Tibial nerve (tissue), 4 donors: Measurements from ENCODE around the gene RIN3. TPM values are rescaled to one million over a fixed set of nuclear protein-coding genes. Genes with fewer than 3 reads are reported as not detected.
A peak's percentile ranks its signal among the peaks of the same experiment; 100 is the strongest.

Source experiments
- DNase-seq, 2 donors: peaks; one replicate each; pipeline ENCODE4 v3.0.0-alpha.2; 2019; ENCODE audit warnings: low spot score in 2 of 2
- H3K27ac ChIP-seq, 4 donors: fragments of 200-600 bp; sonication (generic) in 3 of 4; one replicate each; pipeline ENCODE4 v1.5.1; 2017 to 2019; ENCODE audit warnings: mild to moderate bottlenecking in 1 of 4
- H3K27me3 ChIP-seq, 2 donors: fragments of 200-600 bp; sonication (generic) in 1 of 2; one replicate each; pipeline versions ENCODE4 v1.5.1 to v1.6.0; 2017 to 2019
- H3K36me3 ChIP-seq, 3 donors: fragments of 200-600 bp; sonication (generic); one replicate each; pipeline ENCODE4 v1.5.1; 2018 to 2019
- H3K4me1 ChIP-seq, 4 donors: fragments of 200-600 bp; sonication (generic) in 3 of 4; one replicate each; pipeline ENCODE4 v1.5.1; 2017 to 2019
- H3K4me3 ChIP-seq, 4 donors: fragments of 200-600 bp; sonication (generic) in 3 of 4; one replicate each; pipeline ENCODE4 v1.5.1; 2017 to 2019; ENCODE audit warnings: mild to moderate bottlenecking in 1 of 4, moderate library complexity in 1 of 4
- H3K9me3 ChIP-seq, 4 donors: fragments of 200-600 bp; sonication (generic) in 3 of 4; one replicate each; pipeline ENCODE4 v1.5.1; 2017 to 2019
- EP300 ChIP-seq, 2 donors: sonication (generic); formaldehyde crosslinking; IDR thresholded peaks; one replicate each; pipeline ENCODE4 v1.6.1; 2017; ENCODE audit warnings: antibody characterized with exemption in 2 of 2, mild to moderate bottlenecking in 1 of 2
- POLR2A ChIP-seq, 2 donors: fragments of 450-650 bp; IDR thresholded peaks; one replicate each; pipeline ENCODE4 v1.6.1; 2017; ENCODE audit warnings: antibody characterized with exemption in 2 of 2, mild to moderate bottlenecking in 2 of 2, moderate library complexity in 2 of 2
- WGBS, 2 donors: methylation state at CpG; one replicate each; pipeline ENCODE4 v1.1.5; 2018; 5-methylcytosine and 5-hydroxymethylcytosine counted together
- total RNA-seq, 4 donors: library from RNA; depleted of rRNA; stranded (reverse); fragments of >200 nt; gene quantifications; one replicate each; pipeline ENCODE4 v1.1.0, GENCODE V29; 2016
- TF ChIP-seq, protein P1 (sequence below), 5 experiments: fragments of 200-600 bp in 3 of 5; fragments of 450-650 bp in 2 of 5; sonication (generic) in 3 of 5; IDR thresholded peaks; one replicate each; pipeline ENCODE4 v1.5.1; 2016 to 2019; ENCODE audit warnings: antibody characterized with exemption in 5 of 5, mild to moderate bottlenecking in 3 of 5, moderate library complexity in 2 of 5

Gene RIN3
- total RNA-seq, 4 donors from 2014 or later = 14.2 to 34.2 (median 15.5) TPM

DNA sequence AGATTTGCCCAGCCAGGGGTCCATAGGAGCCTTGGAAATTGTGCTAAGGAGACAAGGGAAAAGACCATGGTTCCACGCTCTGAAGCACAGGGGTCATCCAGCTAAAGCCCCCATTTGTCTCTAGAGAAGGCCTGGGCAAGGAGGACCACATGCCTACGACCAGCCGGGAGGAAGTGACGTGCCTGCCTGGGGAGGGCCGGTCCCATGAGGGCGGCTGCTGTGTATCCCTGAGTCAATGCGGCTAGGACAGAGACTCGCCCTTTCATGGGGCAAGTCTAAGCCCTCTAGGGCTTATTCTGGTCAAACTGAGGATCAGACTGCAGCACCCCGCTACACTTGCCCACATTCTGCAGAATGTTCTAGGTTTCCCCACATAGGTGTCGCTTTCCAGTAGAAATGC is 20.6 kb upstream of the RIN3 start:
- Histone ChIP-seq H3K4me1 (peaks cover 0 to 9% (median 0%) of the 10 kb centered on the region in 4 donors), H3K27ac (no peak overlapping the region), H3K9me3 (no peaks in the 10 kb centered on the region), H3K36me3 (peaks cover 0 to 19% (median 0%) of the 10 kb centered on the region in 3 donors), H3K4me3 (no peak overlapping the region), H3K27me3 (no peaks in the 10 kb centered on the region)
- TF ChIP-seq EP300 (IDR thresholded peaks at IDR 0.05) (no peak), POLR2A (IDR thresholded peaks at IDR 0.05) (no peak)
- TF ChIP-seq, protein P1, sequence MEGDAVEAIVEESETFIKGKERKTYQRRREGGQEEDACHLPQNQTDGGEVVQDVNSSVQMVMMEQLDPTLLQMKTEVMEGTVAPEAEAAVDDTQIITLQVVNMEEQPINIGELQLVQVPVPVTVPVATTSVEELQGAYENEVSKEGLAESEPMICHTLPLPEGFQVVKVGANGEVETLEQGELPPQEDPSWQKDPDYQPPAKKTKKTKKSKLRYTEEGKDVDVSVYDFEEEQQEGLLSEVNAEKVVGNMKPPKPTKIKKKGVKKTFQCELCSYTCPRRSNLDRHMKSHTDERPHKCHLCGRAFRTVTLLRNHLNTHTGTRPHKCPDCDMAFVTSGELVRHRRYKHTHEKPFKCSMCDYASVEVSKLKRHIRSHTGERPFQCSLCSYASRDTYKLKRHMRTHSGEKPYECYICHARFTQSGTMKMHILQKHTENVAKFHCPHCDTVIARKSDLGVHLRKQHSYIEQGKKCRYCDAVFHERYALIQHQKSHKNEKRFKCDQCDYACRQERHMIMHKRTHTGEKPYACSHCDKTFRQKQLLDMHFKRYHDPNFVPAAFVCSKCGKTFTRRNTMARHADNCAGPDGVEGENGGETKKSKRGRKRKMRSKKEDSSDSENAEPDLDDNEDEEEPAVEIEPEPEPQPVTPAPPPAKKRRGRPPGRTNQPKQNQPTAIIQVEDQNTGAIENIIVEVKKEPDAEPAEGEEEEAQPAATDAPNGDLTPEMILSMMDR (IDR thresholded peaks at IDR 0.05) = no peak
- DNase-seq = no peak
- WGBS, 2 donors = 90 to 93% methylated on average over 9 to 10 of the region's 10 CpGs

DNA sequence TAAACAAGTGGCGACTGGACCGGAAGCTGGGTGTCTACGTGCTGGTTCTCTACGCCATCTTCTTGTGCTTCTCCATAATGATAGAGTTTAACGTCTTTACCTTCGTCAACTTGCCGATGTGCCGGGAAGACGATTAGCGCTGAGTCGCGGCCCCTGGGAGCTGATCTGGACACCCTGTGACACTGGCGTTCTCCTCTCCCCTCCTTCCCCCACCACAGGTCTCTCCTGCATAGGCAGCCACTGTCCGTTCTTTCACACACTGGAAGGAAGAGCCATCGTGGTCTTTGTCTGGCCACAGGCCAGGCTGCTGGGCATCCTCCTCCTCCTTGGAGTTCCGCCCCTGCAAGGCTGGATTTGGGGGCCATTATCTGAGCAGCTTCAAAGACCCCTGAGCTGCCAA is 20.1 kb upstream of the RIN3 start:
- no peak overlapping the region for H3K27ac ChIP-seq
- H3K4me3 ChIP-seq = no peak overlapping the region
- H3K9me3 ChIP-seq = no peaks in the 10 kb centered on the region
- TF ChIP-seq POLR2A (IDR thresholded peaks at IDR 0.05) (no peak), EP300 (IDR thresholded peaks at IDR 0.05) (no peak)
- TF ChIP-seq, protein P1 (IDR thresholded peaks at IDR 0.05) = no peak
- 87 to 93% methylated on average over 16 of the region's 16 CpGs for WGBS, 2 donors
- H3K36me3 ChIP-seq = peaks cover 0 to 19% (median 0%) of the 10 kb centered on the region in 3 donors
- no peaks in the 10 kb centered on the region for H3K27me3 ChIP-seq
- H3K4me1 ChIP-seq = peaks cover 0 to 9% (median 0%) of the 10 kb centered on the region in 4 donors
- no peak for DNase-seq

DNA sequence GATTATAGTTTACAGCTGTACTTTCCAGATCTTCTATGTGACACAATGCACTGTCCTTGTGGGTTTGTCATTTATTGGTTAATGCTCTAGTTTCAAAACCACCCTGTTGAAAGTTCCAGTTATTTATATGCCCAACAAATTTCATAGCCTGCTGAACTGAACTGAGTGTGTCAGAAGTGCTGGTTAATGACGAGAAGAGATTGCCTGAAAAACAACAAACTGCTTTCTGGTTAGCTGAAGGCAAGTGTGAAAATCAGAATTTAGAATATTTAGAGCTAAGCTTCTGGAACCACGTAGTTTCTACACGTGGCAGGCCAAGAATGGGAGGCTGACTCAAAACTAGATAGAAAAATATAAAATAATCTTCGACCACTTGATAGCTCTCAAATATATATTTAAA is 19.1 kb upstream of the RIN3 start:
- Histone ChIP-seq H3K4me3 (no peak overlapping the region), H3K27me3 (no peaks in the 10 kb centered on the region), H3K4me1 (peaks cover 0 to 5% (median 0%) of the 10 kb centered on the region in 4 donors), H3K36me3 (peaks cover 0 to 19% (median 0%) of the 10 kb centered on the region in 3 donors), H3K9me3 (no peaks in the 10 kb centered on the region), H3K27ac (no peak overlapping the region)
- no peak for DNase-seq
- TF ChIP-seq EP300 (IDR thresholded peaks at IDR 0.05) (no peak), POLR2A (IDR thresholded peaks at IDR 0.05) (no peak)
- TF ChIP-seq, protein P1 (IDR thresholded peaks at IDR 0.05) = no peak
- WGBS, 2 donors = 80 to 81% methylated on average over 4 of the region's 4 CpGs

DNA sequence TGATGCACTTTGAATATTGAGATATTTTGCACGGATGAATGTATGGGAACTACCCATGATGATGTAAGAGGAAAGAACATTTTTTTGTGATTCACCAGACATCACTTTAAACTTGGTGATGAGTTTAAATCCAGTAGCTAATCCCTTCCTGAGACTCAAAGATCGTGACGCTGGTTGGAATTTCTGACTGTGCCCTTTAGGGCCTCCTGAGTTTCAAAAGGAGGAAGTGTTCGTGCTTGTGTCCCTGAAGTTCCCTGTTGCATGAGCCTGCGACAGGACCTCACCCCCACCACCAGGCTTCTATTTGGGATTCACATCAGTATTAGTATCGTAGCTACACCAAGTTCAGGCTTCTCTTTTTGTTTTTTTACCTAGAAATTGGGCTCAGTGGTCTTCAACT is 18.6 kb upstream of the RIN3 start:
- Histone ChIP-seq H3K27me3 (no peaks in the 10 kb centered on the region), H3K27ac (no peak overlapping the region), H3K36me3 (peaks cover 0 to 19% (median 0%) of the 10 kb centered on the region in 3 donors), H3K4me3 (no peak overlapping the region), H3K9me3 (no peaks in the 10 kb centered on the region), H3K4me1 (peaks cover 0 to 6% (median 0%) of the 10 kb centered on the region in 4 donors)
- 63 to 76% methylated on average over 6 of the region's 6 CpGs for WGBS, 2 donors
- no peak for DNase-seq
- TF ChIP-seq POLR2A (IDR thresholded peaks at IDR 0.05) (no peak), EP300 (IDR thresholded peaks at IDR 0.05) (peak; percentile 41 to 46)
- TF ChIP-seq, protein P1 (IDR thresholded peaks at IDR 0.05) = peak in 1 of 5 experiments; percentile 14

DNA sequence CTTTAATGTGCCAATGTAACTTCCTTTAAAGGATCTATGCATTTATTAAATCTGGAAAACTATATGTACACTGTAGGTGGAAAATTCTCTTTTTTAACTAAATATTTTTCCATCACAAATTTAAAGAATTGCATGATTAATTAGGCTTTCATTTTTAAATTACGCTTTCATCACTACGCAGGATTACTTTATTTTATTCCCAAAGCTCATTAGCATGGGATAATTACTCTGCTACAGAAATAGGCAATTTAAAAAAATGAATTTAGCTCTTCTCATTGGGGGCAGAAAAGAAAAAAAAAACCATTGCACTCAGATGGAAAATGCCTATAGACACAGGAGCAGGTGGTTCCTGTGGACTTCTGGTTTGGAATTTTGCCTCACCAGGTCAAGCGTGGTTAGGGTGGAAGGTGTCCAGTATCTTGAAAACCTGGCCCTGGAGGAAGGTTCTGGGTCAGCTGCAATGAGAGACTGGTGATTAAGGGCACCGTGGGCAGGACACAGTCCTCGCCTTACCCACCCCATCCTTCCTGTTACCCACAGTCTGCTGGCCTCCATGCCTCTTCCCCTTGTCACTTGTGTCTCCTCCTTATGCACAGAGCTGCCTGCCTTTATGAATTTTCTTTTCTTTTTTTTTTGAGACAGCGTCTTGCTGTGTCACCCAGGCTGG is 17.3 kb upstream of the RIN3 start:
- DNase-seq = no peak
- no peaks in the 10 kb centered on the region for H3K27me3 ChIP-seq
- H3K36me3 ChIP-seq = peaks cover 0 to 19% (median 0%) of the 10 kb centered on the region in 3 donors
- TF ChIP-seq, protein P1 (IDR thresholded peaks at IDR 0.05) = no peak
- no peak for TF ChIP-seq EP300 (IDR thresholded peaks at IDR 0.05)
- no peak for TF ChIP-seq POLR2A (IDR thresholded peaks at IDR 0.05)
- H3K9me3 ChIP-seq = no peaks in the 10 kb centered on the region
- H3K4me1 ChIP-seq = peaks cover 0 to 14% (median 2%) of the 10 kb centered on the region in 4 donors
- no peak overlapping the region for H3K27ac ChIP-seq
- 79 to 88% methylated on average over 6 of the region's 6 CpGs for WGBS, 2 donors
- H3K4me3 ChIP-seq = no peak overlapping the region
